ENCODE results near the gene SULT4A1.

The SULT4A1 gene

DNA sequence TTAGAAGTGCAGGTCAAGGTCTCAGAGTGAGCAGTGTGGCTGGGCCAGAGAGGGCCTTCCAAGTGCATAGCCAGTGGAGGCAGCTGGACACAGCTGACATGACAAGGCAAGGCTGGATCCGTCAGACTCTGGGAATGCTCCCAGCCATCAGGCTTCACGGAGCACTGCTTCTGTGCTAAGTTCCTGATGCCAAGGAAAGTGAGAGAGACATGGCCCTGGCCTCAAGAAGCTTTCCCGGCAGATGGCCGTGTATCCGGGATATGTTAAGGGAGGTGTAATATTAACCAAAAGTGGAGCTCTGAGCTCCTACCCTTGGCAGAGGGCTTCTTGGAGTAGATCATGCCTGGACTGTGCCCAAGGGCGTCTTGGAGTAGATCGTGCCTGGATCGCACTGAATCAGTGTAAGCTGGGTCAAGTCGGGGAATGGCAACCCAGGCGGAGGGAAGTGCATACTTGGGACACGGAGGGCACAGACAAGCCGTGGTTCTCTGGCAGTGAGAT is 42.8 kb downstream of the SULT4A1 start:
- Histone ChIP-seq H3K4me3 (ENCODE audit: low read depth, low read length) (no peak overlapping the region), H3K27ac (no peak overlapping the region), H3K36me3 (replicated peaks) (no peaks in the 10 kb centered on the region), H3K27me3 (replicated peaks) (no peaks in the 10 kb centered on the region)
- in situ Hi-C loops (cut with HindIII; ENCODE audit: low pct_ligation_motif_present, low sequenced_read_pairs): no loop called here
- DNase-seq: no peak
- TF ChIP-seq, protein P1, sequence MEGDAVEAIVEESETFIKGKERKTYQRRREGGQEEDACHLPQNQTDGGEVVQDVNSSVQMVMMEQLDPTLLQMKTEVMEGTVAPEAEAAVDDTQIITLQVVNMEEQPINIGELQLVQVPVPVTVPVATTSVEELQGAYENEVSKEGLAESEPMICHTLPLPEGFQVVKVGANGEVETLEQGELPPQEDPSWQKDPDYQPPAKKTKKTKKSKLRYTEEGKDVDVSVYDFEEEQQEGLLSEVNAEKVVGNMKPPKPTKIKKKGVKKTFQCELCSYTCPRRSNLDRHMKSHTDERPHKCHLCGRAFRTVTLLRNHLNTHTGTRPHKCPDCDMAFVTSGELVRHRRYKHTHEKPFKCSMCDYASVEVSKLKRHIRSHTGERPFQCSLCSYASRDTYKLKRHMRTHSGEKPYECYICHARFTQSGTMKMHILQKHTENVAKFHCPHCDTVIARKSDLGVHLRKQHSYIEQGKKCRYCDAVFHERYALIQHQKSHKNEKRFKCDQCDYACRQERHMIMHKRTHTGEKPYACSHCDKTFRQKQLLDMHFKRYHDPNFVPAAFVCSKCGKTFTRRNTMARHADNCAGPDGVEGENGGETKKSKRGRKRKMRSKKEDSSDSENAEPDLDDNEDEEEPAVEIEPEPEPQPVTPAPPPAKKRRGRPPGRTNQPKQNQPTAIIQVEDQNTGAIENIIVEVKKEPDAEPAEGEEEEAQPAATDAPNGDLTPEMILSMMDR (IDR thresholded peaks at IDR 0.05; ENCODE audit: low read depth, low read length, missing control alignments): no peak

DNA sequence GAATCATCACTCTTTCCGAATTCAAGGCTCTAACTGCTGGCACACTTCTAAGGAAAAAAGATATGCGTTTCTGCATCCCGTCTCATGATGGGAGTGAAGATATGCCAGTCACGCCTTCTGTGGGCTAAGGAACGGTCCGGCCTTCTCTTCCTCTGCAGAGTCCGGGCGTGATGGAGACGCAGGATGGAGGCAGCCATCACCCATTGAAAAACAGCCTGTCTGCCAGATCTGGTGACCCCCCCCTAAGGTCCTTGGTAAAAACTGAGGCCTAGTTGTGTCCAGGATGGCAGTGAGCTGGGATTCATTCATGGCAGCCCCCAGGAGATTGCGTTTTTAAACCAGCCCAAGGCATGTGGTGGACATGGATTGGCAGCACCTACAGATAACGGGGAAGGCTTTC is 43.3 kb downstream of the SULT4A1 start:
- TF ChIP-seq, protein P1 (IDR thresholded peaks at IDR 0.05; ENCODE audit: low read depth, low read length, missing control alignments): no peak
- Histone ChIP-seq H3K27ac (no peak overlapping the region), H3K27me3 (replicated peaks) (no peaks in the 10 kb centered on the region), H3K4me3 (ENCODE audit: low read depth, low read length) (no peak overlapping the region), H3K36me3 (replicated peaks) (no peaks in the 10 kb centered on the region)
- in situ Hi-C loops (cut with HindIII; ENCODE audit: low pct_ligation_motif_present, low sequenced_read_pairs): no loop called here
- no peak for DNase-seq

DNA sequence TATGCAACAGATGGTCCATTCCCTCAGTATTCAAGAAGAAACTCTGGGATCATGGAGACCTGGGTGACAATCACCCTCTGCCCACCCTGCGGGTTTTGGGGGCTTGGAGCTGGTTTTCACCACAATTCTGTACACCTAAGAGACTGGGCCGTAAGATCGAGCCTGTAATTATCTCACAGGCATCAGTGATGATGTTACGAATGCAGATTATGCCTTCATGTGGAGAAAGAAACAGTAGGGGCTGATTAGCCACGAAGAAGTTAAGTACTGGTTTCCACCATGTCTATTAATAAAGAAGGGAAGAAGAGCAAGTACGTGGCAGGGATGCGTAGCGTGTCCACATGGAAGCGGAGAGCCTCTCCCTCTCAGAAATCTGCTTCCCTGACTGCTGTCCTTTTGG is 44.9 kb downstream of the SULT4A1 start:
- in situ Hi-C loops (cut with HindIII; ENCODE audit: low pct_ligation_motif_present, low sequenced_read_pairs): no loop called here
- no peak for DNase-seq
- Histone ChIP-seq H3K27me3 (replicated peaks) (no peaks in the 10 kb centered on the region), H3K4me3 (ENCODE audit: low read depth, low read length) (no peak overlapping the region), H3K36me3 (replicated peaks) (no peaks in the 10 kb centered on the region), H3K27ac (no peak overlapping the region)
- TF ChIP-seq, protein P1 (IDR thresholded peaks at IDR 0.05; ENCODE audit: low read depth, low read length, missing control alignments): no peak

DNA sequence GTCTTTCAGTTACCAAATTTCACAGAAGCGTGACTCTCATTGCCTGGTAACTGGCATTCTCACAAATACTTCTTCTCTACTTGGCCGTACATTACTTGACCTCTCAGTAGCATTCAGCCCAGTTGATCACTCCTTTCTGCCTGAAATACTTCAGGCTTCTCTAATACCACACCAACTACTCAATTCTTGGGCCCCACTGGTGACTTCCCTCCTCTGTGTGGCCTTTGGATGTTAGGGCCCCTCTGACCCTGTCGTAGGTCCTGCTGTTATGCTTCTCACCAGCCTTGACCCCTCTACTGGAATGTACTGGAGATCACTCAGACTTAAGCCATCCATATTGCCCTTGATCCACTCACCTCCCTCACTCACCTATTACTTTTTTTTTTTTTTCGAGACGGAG is 48.0 kb downstream of the SULT4A1 start:
- Histone ChIP-seq H3K36me3 (replicated peaks) (no peaks in the 10 kb centered on the region), H3K27ac (no peak overlapping the region), H3K27me3 (replicated peaks) (no peaks in the 10 kb centered on the region), H3K4me3 (ENCODE audit: low read depth, low read length) (no peak overlapping the region)
- DNase-seq: no peak
- TF ChIP-seq, protein P1 (IDR thresholded peaks at IDR 0.05; ENCODE audit: low read depth, low read length, missing control alignments): no peak
- in situ Hi-C loops (cut with HindIII; ENCODE audit: low pct_ligation_motif_present, low sequenced_read_pairs): no loop called here

DNA sequence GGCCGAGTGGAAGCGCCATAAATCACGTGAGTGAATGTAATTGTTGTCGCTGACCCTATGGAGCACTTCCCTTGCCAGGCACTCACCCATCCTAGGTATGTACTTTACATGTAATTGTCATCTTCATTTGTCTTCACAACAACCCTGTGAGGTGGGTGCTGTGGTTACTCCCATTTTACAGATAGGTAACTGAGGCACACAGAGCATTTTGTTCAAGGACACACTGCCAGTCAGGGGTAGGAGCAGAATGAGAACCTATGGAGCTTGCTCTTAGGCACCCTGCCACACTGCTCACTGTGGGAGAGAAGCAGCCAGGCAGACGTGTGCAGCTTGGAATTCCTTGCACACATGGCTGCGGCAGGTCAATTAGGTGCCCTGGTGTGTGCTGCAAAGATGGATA is 49.4 kb downstream of the SULT4A1 start:
- in situ Hi-C loops (cut with HindIII; ENCODE audit: low pct_ligation_motif_present, low sequenced_read_pairs): no loop called here
- H3K4me3 ChIP-seq (ENCODE audit: low read depth, low read length): peak overlapping the region; percentile 75
- DNase-seq: no peak
- TF ChIP-seq, protein P1 (IDR thresholded peaks at IDR 0.05; ENCODE audit: low read depth, low read length, missing control alignments): no peak
- H3K36me3 ChIP-seq (replicated peaks): no peaks in the 10 kb centered on the region
- H3K27me3 ChIP-seq (replicated peaks): no peaks in the 10 kb centered on the region
- H3K27ac ChIP-seq: peak overlapping the region; percentile 69

- DNase-seq: peak; percentile 88
- in situ Hi-C loops (cut with HindIII; ENCODE audit: low pct_ligation_motif_present, low sequenced_read_pairs): no loop called here
- TF ChIP-seq, protein P1 (IDR thresholded peaks at IDR 0.05; ENCODE audit: low read depth, low read length, missing control alignments): no peak
- Histone ChIP-seq H3K27me3 (replicated peaks) (no peaks in the 10 kb centered on the region), H3K36me3 (replicated peaks) (no peaks in the 10 kb centered on the region), H3K27ac (peak within 1 kb of the TSS; percentile 69), H3K4me3 (ENCODE audit: low read depth, low read length) (peak within 1 kb of the TSS; percentile 75)
These were observed 50.0 kb downstream of the SULT4A1 start, which contains the start of gene EFCAB6 for GRCh38 chr22:43812149-43812842. Gene EFCAB6, minus strand, starts transcription at chr22:43812305. Its CDS starts 29,987 bp downstream, at chr22:43782318.
